GM20000 (cell line): ENCODE measurements around the gene CPE.
A peak's percentile ranks its signal among the peaks of the same experiment; 100 is the strongest.

Experiments
- DNase-seq: peaks from one replicate; pipeline ENCODE4 v3.0.0; 2012; ENCODE audit warnings: low spot score
- TF ChIP-seq, protein P1 (sequence below): IDR thresholded peaks from 2 replicates; pipeline ENCODE4 v1.5.1; 2012; ENCODE audit warnings: mild to moderate bottlenecking, control low read depth; ENCODE audit errors: extremely low read depth, missing control alignments

The CPE gene

DNA sequence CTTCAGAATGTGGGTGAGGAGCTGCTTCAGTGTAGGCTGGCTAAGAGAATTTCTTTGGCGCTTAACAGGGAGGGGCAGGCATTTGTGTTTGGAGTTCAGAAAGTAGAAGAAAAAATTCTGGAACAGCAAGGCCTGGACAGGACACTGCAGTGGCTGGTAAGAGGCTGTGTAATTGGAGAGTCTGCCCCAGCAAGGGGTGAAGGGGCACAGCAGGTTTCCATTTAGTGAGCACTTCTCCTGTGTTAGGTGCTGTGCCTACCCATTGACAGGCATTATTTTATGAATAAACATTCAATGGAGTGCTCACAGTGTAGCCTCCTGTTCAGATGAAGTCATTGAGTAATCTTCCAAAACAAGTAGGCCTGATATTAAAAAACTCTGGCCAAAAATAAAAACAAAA, 10.7 kb upstream of the CPE start:
- DNase-seq, result no peak
- TF ChIP-seq, protein P1, sequence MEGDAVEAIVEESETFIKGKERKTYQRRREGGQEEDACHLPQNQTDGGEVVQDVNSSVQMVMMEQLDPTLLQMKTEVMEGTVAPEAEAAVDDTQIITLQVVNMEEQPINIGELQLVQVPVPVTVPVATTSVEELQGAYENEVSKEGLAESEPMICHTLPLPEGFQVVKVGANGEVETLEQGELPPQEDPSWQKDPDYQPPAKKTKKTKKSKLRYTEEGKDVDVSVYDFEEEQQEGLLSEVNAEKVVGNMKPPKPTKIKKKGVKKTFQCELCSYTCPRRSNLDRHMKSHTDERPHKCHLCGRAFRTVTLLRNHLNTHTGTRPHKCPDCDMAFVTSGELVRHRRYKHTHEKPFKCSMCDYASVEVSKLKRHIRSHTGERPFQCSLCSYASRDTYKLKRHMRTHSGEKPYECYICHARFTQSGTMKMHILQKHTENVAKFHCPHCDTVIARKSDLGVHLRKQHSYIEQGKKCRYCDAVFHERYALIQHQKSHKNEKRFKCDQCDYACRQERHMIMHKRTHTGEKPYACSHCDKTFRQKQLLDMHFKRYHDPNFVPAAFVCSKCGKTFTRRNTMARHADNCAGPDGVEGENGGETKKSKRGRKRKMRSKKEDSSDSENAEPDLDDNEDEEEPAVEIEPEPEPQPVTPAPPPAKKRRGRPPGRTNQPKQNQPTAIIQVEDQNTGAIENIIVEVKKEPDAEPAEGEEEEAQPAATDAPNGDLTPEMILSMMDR, result no peak

DNA sequence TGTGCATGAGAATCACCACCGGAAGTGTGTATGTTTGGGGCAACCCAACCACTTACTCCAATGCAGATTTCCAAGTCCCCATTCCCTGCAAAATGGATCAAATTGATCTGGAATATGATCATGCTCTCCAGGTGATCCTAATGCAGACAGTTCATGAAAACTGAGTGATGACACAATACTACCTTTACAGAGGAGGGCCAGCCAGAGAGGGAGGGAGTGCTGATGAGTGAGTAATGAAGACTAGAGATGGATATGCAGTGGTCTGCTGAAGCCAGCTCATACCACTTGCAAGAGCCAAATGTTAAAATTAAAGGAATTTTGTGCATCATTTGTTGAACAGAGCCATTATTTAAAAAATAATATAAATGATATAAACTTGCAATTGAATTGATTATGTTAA, 10.2 kb upstream of the CPE start:
- TF ChIP-seq, protein P1, result no peak
- DNase-seq, result no peak

DNA sequence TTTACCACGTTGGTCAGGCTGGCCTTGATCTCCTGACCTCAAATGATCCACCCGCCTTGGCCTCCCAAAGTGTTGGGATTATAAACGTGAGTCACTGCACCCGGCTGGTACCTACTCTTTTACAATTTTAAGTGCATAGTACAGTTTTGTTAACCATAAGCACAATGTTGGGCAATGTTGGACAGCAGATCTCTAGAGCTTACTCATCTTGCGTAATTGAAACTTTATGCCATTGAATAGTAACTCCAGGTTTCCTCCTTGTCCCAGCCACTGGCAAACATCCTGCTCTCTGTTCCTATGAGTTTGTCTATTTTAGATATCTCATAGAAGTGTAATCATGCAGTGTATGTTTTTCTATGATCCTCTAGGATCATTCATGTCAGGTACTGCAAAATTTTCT, 9.3 kb upstream of the CPE start:
- TF ChIP-seq, protein P1, result no peak
- DNase-seq, result no peak

DNA sequence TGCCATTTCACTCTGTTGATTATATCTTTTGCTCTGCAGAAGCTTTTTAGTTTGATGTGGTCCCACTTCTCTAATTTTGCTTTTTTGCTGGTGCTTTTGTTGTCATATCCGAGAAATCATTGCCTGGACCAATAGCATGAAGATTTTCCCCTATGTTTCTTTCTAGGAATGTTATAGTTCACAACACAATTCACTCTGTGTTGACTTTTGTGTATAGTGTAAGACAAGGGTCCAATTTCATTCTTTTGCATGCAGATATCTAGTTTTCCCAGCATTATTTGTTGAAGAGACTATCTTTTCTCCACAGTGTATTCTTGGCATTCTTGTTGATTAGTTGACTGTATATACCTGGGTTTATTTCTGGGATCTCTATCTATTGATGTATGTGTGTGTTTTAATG, 8.3 kb upstream of the CPE start:
- no peak for DNase-seq
- TF ChIP-seq, protein P1, result no peak

DNA sequence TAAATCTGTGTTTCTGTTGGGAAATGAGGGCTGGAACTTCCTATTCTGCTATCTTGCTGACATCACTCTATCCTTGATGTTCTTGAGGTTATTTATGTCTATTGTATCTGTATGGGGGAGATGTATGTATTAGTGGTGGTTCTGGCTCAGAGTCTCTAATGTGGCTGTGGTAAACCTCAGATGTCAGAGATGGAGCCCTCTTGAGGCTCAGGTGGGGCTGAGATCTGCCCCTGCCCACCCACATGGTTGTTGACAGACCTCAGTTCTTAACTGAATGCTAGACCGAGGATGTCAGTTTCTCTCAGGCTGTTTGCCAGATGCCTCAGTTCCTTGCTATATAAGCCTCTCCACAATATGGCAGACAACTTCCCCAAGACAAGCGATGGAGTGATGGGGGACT, 3.3 kb upstream of the CPE start:
- DNase-seq, result no peak
- TF ChIP-seq, protein P1, result no peak

DNA sequence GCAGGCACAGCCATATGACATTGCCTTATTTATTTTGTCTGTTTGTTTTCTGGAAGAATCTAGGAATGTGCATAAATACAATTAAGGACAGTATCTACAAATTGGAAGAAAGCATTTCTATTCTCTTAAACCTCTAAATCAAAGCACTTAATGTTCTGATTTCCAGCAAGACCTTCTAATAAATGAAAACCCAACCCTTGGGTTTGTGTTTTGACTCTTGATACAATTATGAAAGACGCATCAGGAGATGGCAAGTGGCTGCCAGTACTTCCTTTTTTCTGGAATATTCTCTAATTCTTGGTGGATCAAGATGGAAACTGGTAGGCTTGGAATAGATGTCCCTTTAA, 437 bp upstream of the CPE start:
- TF ChIP-seq, protein P1, result no peak
- DNase-seq, result peak; percentile 7

DNA sequence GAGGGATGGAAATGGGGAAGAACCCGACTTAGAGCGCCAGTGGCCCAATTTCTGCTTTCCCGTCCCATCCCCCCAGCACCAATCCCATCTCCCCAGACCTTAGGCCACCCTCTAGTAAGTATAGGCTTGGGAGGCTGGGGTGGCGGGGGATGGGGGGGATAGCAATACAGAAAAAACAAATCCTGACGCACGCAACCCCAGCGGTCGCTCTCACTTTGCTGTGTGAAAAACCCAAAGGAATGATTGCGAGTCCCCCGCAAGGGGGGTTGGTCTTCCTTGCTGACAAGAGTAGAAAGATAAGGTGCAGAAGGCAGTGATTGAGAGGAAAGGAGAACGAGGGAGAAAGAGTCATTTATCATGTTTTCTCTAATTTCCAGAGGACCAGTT, 863 bp downstream of the CPE start:
- TF ChIP-seq, protein P1, result no peak
- DNase-seq, result no peak
